Suprapubic skin (tissue), 4 donors: ENCODE data around the gene VSNL1. TPM values are rescaled to one million over a fixed set of nuclear protein-coding genes. Genes with fewer than 3 reads are reported as not detected.

Source experiments
- DNase-seq, 2 donors: peaks; one replicate each; pipeline ENCODE4 v3.0.0-alpha.2; 2019; ENCODE audit warnings: low spot score in 2 of 2
- H3K27ac ChIP-seq: fragments of 200-600 bp; sonication (generic); one replicate; pipeline ENCODE4 v1.5.1; 2019
- H3K27me3 ChIP-seq: fragments of 200-600 bp; sonication (generic); one replicate; pipeline ENCODE4 v1.5.1; 2019
- H3K36me3 ChIP-seq: fragments of 200-600 bp; sonication (generic); one replicate; pipeline ENCODE4 v1.5.1; 2019
- H3K4me1 ChIP-seq: fragments of 200-600 bp; sonication (generic); one replicate; pipeline ENCODE4 v1.5.1; 2019
- H3K4me3 ChIP-seq: fragments of 200-600 bp; sonication (generic); one replicate; pipeline ENCODE4 v1.5.1; 2019; ENCODE audit warnings: mild to moderate bottlenecking
- H3K9me3 ChIP-seq: fragments of 200-600 bp; sonication (generic); one replicate; pipeline ENCODE4 v1.5.1; 2019
- EP300 ChIP-seq: sonication (generic); formaldehyde crosslinking; IDR thresholded peaks from one replicate; pipeline ENCODE4 v1.6.1; 2017; ENCODE audit warnings: antibody characterized with exemption
- POLR2A ChIP-seq, 2 donors: fragments of 450-650 bp; IDR thresholded peaks; one replicate each; pipeline ENCODE4 v1.6.1; 2017; ENCODE audit warnings: antibody characterized with exemption in 2 of 2, mild to moderate bottlenecking in 2 of 2, moderate library complexity in 2 of 2
- POLR2AphosphoS5 ChIP-seq, 3 donors: sonication (generic); formaldehyde crosslinking; IDR thresholded peaks; one replicate each; pipeline ENCODE4 v1.6.1; 2017; ENCODE audit warnings: antibody characterized with exemption in 3 of 3
- WGBS: methylation state at CpG from one replicate; pipeline ENCODE4 v1.1.5; 2018; 5-methylcytosine and 5-hydroxymethylcytosine counted together
- total RNA-seq, 4 donors: library from RNA; depleted of rRNA; stranded (reverse); fragments of >200 nt; gene quantifications; one replicate each; pipeline ENCODE4 v1.1.0, GENCODE V29; 2016
- TF ChIP-seq, protein P1 (sequence below), 2 donors: fragments of 200-600 bp in 1 of 2; fragments of 450-650 bp in 1 of 2; sonication (generic) in 1 of 2; IDR thresholded peaks; one replicate each; pipeline ENCODE4 v1.5.1; 2016 to 2019; ENCODE audit warnings: antibody characterized with exemption in 2 of 2, mild to moderate bottlenecking in 1 of 2, moderate library complexity in 1 of 2

Gene VSNL1
- total RNA-seq, 4 donors from 2014 or later, result 6.0 to 18.8 (median 15.2) TPM

DNA sequence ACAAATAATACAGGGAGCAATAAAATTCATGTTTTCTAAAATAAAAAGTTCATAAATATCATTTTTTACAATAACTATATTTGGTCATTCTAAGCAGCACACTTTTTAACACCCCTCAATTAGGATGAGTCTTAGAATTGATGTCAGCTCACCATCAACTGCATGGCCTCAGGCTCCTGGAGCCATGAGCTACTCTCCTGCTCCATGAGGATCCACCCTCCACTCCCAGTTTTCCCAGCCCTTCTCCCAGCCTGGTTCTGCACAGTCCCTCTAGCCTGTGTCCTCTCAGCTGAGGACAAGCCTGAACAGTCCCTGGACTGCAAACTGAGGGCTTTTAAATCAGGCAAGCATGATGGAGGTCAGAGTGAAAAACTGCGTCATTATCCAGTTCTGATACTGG lies 124.0 kb downstream of the VSNL1 start:
- no peaks in the 10 kb centered on the region for H3K9me3 ChIP-seq
- no peak overlapping the region for H3K4me3 ChIP-seq
- 100% methylated on average over 1 of the region's 1 CpG for WGBS
- peaks cover 50% of the 10 kb centered on the region for H3K36me3 ChIP-seq
- H3K27ac ChIP-seq, result no peak overlapping the region
- TF ChIP-seq, protein P1, sequence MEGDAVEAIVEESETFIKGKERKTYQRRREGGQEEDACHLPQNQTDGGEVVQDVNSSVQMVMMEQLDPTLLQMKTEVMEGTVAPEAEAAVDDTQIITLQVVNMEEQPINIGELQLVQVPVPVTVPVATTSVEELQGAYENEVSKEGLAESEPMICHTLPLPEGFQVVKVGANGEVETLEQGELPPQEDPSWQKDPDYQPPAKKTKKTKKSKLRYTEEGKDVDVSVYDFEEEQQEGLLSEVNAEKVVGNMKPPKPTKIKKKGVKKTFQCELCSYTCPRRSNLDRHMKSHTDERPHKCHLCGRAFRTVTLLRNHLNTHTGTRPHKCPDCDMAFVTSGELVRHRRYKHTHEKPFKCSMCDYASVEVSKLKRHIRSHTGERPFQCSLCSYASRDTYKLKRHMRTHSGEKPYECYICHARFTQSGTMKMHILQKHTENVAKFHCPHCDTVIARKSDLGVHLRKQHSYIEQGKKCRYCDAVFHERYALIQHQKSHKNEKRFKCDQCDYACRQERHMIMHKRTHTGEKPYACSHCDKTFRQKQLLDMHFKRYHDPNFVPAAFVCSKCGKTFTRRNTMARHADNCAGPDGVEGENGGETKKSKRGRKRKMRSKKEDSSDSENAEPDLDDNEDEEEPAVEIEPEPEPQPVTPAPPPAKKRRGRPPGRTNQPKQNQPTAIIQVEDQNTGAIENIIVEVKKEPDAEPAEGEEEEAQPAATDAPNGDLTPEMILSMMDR (IDR thresholded peaks at IDR 0.05), result no peak
- TF ChIP-seq POLR2A (IDR thresholded peaks at IDR 0.05) (no peak), POLR2AphosphoS5 (IDR thresholded peaks at IDR 0.05) (no peak), EP300 (no peak)
- no peaks in the 10 kb centered on the region for H3K4me1 ChIP-seq
- DNase-seq, result no peak
- H3K27me3 ChIP-seq, result no peaks in the 10 kb centered on the region

DNA sequence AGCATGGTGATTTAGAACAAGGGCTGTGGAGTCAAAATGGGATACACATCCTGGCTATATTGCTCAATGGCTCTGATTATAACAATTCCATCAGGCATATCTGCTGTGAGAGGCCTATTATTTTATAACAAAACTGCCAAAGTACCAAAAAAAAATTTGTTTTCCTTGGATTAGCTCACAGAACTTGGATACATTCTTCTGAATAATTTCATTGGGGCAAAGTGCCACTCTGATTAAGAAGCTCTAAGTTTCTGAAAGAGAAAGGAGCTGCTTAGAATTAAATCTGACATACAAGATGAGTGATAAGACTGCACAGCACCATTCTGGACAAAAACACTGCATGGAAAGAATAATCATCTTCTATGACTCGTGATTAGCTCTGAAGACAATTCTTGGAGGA lies 127.4 kb downstream of the VSNL1 start:
- TF ChIP-seq, protein P1 (IDR thresholded peaks at IDR 0.05), result no peak
- no peak for TF ChIP-seq POLR2AphosphoS5 (IDR thresholded peaks at IDR 0.05)
- peaks cover 49% of the 10 kb centered on the region for H3K36me3 ChIP-seq

DNA sequence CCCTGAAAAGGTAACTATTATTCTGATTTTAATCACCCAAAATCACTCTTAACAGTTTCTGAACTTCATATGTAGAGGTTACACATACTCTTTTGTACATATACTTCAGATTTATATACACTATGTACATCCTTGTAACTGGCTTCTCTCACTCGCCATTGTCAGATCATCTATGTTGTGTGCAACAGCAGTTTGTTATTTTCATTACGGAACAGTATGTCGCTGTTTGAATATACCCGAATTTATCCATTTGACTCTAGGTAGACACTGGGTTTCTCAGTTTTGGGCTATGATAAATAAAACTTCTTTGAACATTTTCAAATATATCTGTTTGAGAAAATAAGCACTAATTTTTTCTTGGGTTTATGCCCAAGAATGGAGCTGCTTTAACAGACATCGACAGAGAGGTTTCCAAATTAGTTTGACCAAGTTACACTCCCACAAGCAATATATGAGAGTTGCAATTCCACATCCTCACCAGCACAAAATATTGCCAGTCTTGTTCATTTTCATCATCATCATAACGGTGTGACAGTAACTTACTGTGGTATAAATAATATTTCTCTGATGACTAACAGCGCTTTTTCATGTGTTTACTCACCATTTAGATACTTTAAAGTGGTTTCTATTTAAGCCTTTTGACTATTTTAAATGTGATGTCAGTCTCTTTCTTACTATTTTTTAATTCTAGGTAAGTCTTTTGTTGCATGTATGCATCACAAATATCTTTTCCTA lies 132.3 kb downstream of the VSNL1 start:
- 77% methylated on average over 7 of the region's 7 CpGs for WGBS
- peaks cover 22% of the 10 kb centered on the region for H3K36me3 ChIP-seq
- H3K9me3 ChIP-seq, result no peaks in the 10 kb centered on the region
- H3K27me3 ChIP-seq, result no peaks in the 10 kb centered on the region
- DNase-seq, result no peak
- H3K4me3 ChIP-seq, result no peak overlapping the region
- H3K27ac ChIP-seq, result no peak overlapping the region
- TF ChIP-seq, protein P1 (IDR thresholded peaks at IDR 0.05), result no peak
- TF ChIP-seq POLR2AphosphoS5 (IDR thresholded peaks at IDR 0.05), result no peak
- TF ChIP-seq POLR2A (IDR thresholded peaks at IDR 0.05), result no peak
- no peak for TF ChIP-seq EP300
- H3K4me1 ChIP-seq, result no peaks in the 10 kb centered on the region

More for the DNA sequence above, 127.4 kb downstream of the VSNL1 start:
- H3K27ac ChIP-seq, result no peak overlapping the region
- H3K4me3 ChIP-seq, result no peak overlapping the region
- DNase-seq, result no peak
- no peaks in the 10 kb centered on the region for H3K27me3 ChIP-seq
- no peaks in the 10 kb centered on the region for H3K9me3 ChIP-seq
- no peaks in the 10 kb centered on the region for H3K4me1 ChIP-seq
- 55% methylated on average over 1 of the region's 1 CpG for WGBS

DNA sequence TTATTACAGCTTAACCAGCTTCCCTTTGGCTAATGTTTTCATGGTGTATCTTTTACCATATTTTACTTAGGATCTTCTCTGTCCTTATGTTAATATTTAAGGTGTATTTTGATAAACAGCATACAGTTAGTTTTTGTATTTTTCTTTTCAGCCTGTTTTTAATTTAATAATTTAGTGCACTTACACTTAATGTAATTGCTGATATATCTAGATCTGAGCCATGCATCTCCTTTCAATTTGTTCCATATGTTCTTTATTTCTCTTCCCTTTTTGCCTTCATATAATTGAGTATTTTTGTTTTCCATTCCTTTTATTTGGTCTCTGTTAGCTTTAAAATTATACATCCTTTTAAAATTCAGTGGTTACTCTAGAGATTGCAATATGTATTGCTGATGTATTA lies 134.3 kb downstream of the VSNL1 start:
- no peak overlapping the region for H3K27ac ChIP-seq
- no peaks in the 10 kb centered on the region for H3K4me1 ChIP-seq
- H3K9me3 ChIP-seq, result no peaks in the 10 kb centered on the region
- DNase-seq, result no peak
- no peak overlapping the region for H3K4me3 ChIP-seq
- TF ChIP-seq, protein P1 (IDR thresholded peaks at IDR 0.05), result no peak
- TF ChIP-seq EP300 (no peak), POLR2AphosphoS5 (IDR thresholded peaks at IDR 0.05) (no peak), POLR2A (IDR thresholded peaks at IDR 0.05) (no peak)
- H3K27me3 ChIP-seq, result no peaks in the 10 kb centered on the region
- H3K36me3 ChIP-seq, result peaks cover 9% of the 10 kb centered on the region

DNA sequence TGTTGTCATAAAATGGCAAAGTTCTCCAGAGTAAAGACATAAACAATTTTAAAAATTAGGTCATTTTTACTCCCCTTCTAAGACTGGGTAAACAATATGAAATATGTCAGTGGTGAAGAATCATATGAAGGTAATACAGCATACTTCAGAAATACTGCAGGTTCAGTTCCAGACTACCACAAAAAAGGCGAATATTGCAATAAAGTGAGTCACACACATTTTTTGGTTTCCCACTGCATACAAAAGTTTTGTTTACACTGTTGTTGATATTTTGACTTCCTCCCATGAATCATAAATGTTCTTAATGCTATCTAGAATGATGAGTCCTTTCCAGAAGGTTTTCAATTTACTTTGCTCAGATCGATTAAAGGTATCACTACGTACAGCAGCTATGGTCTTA lies 139.6 kb downstream of the VSNL1 start:
- Histone ChIP-seq H3K36me3 (peaks cover 18% of the 10 kb centered on the region), H3K27ac (no peak overlapping the region), H3K4me1 (no peaks in the 10 kb centered on the region), H3K27me3 (no peaks in the 10 kb centered on the region), H3K9me3 (no peaks in the 10 kb centered on the region), H3K4me3 (no peak overlapping the region)
- TF ChIP-seq POLR2A (IDR thresholded peaks at IDR 0.05), result no peak
- TF ChIP-seq EP300, result no peak
- TF ChIP-seq, protein P1 (IDR thresholded peaks at IDR 0.05), result no peak
- WGBS, result 97% methylated on average over 3 of the region's 3 CpGs
- DNase-seq, result no peak
